Adrenal gland (tissue), 12 donors: Measurements from ENCODE around the gene POLR1D. TPM values are rescaled to one million over a fixed set of nuclear protein-coding genes. Genes with fewer than 3 reads are reported as not detected.

ENCODE experiments used
- DNase-seq, 7 donors: peaks; one replicate each; pipeline ENCODE4 v3.0.0-alpha.2; 2019 to 2020
- H3K27ac ChIP-seq, 5 donors: fragments of 200-600 bp; sonication (generic) in 4 of 5; 1 replicate in 3 of 5; 2 replicates in 2 of 5; pipeline versions ENCODE4 v1.5.1 to v1.8.0; 2016 to 2020; ENCODE audit warnings: mild to moderate bottlenecking in 1 of 5
- H3K27me3 ChIP-seq: fragments of 200-600 bp; 2 replicates; pipeline ENCODE4 v1.8.0; 2021
- H3K36me3 ChIP-seq, 2 donors: fragments of 200-600 bp; replicated peaks in 1 of 2; 1 replicate in 1 of 2; 2 replicates in 1 of 2; pipeline versions ENCODE4 v1.5.1 to v1.8.0; 2018 to 2022
- H3K4me1 ChIP-seq, 2 donors: fragments of 200-600 bp; replicated peaks in 1 of 2; 1 replicate in 1 of 2; 2 replicates in 1 of 2; pipeline versions ENCODE4 v1.5.1 to v1.8.0; 2018 to 2021
- H3K4me3 ChIP-seq, 4 donors: fragments of 200-600 bp; sonication (generic) in 3 of 4; one replicate each; pipeline ENCODE4 v1.5.1; 2016 to 2018
- H3K9me3 ChIP-seq, 3 donors: fragments of 200-600 bp; sonication (generic) in 1 of 3; replicated peaks in 1 of 3; 1 replicate in 2 of 3; 2 replicates in 1 of 3; pipeline versions ENCODE4 v1.5.1 to v1.8.0; 2016 to 2021
- POLR2A ChIP-seq, 2 donors: fragments of 450-650 bp; IDR thresholded peaks; one replicate each; pipeline ENCODE4 v1.6.1; 2017; ENCODE audit warnings: antibody characterized with exemption in 2 of 2, mild to moderate bottlenecking in 2 of 2, moderate library complexity in 1 of 2
- WGBS, 4 donors: extraction: QIAGEN DNeasy Blood & Tissue Kit in 2 of 4; methylation state at CpG; one replicate each; pipeline versions ENCODE4 v1.1.5 to v1.1.7; 2013 to 2017; 5-methylcytosine and 5-hydroxymethylcytosine counted together
- intact Hi-C, 2 donors: fragments of 100-400 bp; cut with DNase I; formaldehyde crosslinking; loops; one replicate each; pipeline versions ENCODE4 v1.14.1 to v1.15.0; 2022 to 2023
- polyA plus RNA-seq, 3 donors: library from polyadenylated mRNA; stranded (reverse); fragments of 200-250 nt in 2 of 3; fragments of 350-450 nt in 1 of 3; fragmentation: Illumina TruSeq in 1 of 3; extraction: RNeasy Lipid Tissue Mini Kit (QIAGEN cat#74804) in 1 of 3; gene quantifications; one replicate each; pipeline ENCODE4 v1.2.3, GENCODE V29; 2013 to 2014
- total RNA-seq, 9 donors: library from RNA; depleted of rRNA in 4 of 9; stranded (reverse); fragments of >200 nt in 4 of 9; fragments of 120-200 nt in 1 of 9; fragmentation: NEBNext Ultra II Directional in 1 of 9; extraction: Animal tissue kit (Norgen Biotek cat#: 25700) in 1 of 9; gene quantifications; one replicate each; pipeline versions ENCODE4 v1.1.0 to v1.2.4, GENCODE V29; 2013 to 2023
- TF ChIP-seq, protein P1 (sequence below), 6 experiments: fragments of 450-650 bp in 4 of 6; fragments of 200-600 bp in 2 of 6; sonication (generic) in 1 of 6; IDR thresholded peaks; 1 replicate in 5 of 6; 2 replicates in 1 of 6; pipeline versions ENCODE4 v1.5.1 to v1.8.0; 2016 to 2021; ENCODE audit warnings: antibody characterized with exemption in 6 of 6, mild to moderate bottlenecking in 2 of 6, moderate library complexity in 1 of 6
- donor health status: healthy with polysubstance abuse.
- donor health status: Bipolar disorder and iron deficiency.
- donor health status: DM: yes; HTN: yes; CAD: no.
- donor health status: DM: no; HTN: no; CAD: no.
- donor health status: DM: no; HTN: no; CAD: no.
- donor health status: DM: yes; HTN: yes; CAD: no.

The POLR1D gene
- total and polyA plus RNA-seq, 12 donors, result 81.5 to 369 (median 176) TPM

DNA sequence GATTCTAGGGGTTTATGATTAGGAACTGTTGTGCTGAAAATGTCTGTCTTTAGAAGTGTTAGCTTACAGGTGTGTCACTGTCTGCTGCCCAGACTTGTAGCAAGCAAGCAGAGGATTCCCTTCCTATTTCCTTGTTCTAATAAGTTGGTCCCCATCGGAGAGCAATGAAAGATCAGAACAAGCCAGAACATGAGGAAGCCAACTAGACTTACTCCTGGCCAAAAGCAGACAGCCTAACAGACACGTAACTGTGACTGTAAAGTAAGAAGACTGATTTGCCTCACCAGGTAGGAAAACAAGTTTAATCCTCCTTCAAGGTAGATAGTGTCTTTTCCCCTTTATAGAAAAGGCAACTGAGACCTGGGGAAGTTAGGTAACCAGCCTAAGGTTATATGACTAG is 12.5 kb downstream of the POLR1D start:
- H3K36me3 ChIP-seq, result no peaks in the 10 kb centered on the region
- no peaks in the 10 kb centered on the region for H3K27me3 ChIP-seq
- H3K4me3 ChIP-seq, result no peak overlapping the region
- intact Hi-C loops, result no loop called here
- DNase-seq, result no peak
- no peaks in the 10 kb centered on the region for H3K9me3 ChIP-seq
- TF ChIP-seq POLR2A (IDR thresholded peaks at IDR 0.05), result no peak
- TF ChIP-seq, protein P1, sequence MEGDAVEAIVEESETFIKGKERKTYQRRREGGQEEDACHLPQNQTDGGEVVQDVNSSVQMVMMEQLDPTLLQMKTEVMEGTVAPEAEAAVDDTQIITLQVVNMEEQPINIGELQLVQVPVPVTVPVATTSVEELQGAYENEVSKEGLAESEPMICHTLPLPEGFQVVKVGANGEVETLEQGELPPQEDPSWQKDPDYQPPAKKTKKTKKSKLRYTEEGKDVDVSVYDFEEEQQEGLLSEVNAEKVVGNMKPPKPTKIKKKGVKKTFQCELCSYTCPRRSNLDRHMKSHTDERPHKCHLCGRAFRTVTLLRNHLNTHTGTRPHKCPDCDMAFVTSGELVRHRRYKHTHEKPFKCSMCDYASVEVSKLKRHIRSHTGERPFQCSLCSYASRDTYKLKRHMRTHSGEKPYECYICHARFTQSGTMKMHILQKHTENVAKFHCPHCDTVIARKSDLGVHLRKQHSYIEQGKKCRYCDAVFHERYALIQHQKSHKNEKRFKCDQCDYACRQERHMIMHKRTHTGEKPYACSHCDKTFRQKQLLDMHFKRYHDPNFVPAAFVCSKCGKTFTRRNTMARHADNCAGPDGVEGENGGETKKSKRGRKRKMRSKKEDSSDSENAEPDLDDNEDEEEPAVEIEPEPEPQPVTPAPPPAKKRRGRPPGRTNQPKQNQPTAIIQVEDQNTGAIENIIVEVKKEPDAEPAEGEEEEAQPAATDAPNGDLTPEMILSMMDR (IDR thresholded peaks at IDR 0.05), result no peak
- WGBS, 4 donors, result 71 to 90% (median 77%) methylated on average over 2 of the region's 2 CpGs
- peak overlapping the region in 2 of 5 donors; percentile 22 to 27 for H3K27ac ChIP-seq
- peaks cover 19 to 52% of the 10 kb centered on the region in 2 donors for H3K4me1 ChIP-seq

DNA sequence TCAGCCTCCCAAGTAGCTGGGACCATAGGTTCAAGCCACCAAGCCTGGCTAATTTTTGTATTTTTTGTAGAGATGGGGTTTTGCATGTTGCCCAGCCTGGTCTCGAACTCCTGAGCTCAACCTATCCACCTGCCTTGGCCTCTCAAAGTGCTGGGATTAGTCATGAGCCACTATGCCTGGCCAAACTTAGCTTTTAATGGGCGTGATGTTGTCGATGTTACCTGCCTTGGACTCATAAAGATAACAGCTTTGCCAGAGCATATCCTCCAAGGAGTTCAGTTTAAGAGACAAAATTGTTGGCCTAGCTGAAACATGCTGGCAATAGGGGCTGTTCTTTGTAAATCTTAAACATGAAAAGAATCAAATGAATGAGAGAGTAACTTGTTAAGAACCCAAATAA is 13.1 kb downstream of the POLR1D start:
- peaks cover 25 to 52% of the 10 kb centered on the region in 2 donors for H3K4me1 ChIP-seq
- H3K27me3 ChIP-seq, result no peaks in the 10 kb centered on the region
- DNase-seq, result no peak
- peak overlapping the region in 1 of 5 donors; percentile 22 for H3K27ac ChIP-seq
- H3K36me3 ChIP-seq, result no peaks in the 10 kb centered on the region
- no peak for TF ChIP-seq POLR2A (IDR thresholded peaks at IDR 0.05)
- TF ChIP-seq, protein P1 (IDR thresholded peaks at IDR 0.05), result no peak
- H3K4me3 ChIP-seq, result no peak overlapping the region
- H3K9me3 ChIP-seq, result no peaks in the 10 kb centered on the region
- WGBS, 4 donors, result 83 to 93% (median 86%) methylated on average over 3 of the region's 3 CpGs
- intact Hi-C loops, result no loop called here

DNA sequence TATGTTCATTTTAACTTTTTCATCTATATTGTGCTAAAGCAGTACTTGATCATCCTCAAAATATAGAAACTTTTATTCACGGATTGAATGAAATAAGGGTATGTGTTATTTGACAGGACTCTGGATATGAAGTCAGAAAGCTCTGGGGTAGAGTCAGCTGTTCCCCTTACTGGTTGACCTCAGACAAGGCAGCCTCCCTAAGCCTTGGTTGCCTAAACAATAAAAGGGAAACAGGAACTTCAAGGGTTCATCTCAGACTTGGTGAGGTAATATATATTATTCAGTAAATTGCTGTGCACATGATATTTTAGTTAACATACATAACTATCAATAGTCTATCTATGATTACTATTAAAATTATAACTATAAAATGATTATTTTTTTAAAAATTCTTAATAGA is 13.6 kb downstream of the POLR1D start:
- intact Hi-C loops, result no loop called here
- 85 to 91% (median 89%) methylated on average over 1 of the region's 1 CpG for WGBS, 4 donors
- Histone ChIP-seq H3K27me3 (no peaks in the 10 kb centered on the region), H3K9me3 (no peaks in the 10 kb centered on the region), H3K4me3 (no peak overlapping the region), H3K27ac (no peak overlapping the region), H3K36me3 (no peaks in the 10 kb centered on the region), H3K4me1 (peaks cover 26 to 53% of the 10 kb centered on the region in 2 donors)
- TF ChIP-seq, protein P1 (IDR thresholded peaks at IDR 0.05), result no peak
- TF ChIP-seq POLR2A (IDR thresholded peaks at IDR 0.05), result no peak
- DNase-seq, result no peak

DNA sequence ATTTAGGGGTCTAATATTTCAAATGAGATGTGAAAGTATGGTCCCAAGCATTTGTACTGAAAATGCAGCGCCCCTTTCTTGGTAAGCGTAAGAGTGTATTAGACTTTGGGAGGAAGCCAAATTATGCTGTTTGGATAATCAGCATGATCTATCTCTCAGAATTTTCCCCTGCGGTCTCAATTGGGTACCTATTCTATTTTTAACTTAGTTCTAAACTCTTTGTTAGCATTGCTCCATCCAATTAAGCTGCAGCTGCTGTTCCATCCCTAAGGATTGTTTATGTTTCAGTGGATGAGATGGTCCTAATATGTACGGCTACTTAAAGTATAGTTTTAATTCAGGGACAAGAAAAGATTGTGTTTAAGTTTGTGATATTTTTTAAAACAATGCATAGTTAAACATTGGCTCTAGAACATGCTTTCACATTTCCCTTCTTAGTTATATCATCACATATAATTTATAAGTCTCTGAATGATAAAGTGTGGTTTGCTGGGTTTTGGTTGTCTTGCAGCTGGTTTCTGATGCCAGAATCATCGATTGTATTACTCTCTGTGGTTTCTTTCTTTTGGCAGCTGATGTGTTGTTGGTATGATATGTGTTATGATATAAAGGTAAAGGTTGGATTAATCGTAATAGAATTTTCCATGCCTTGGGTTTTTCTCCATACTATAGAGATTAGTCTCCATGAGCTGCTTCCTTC is 15.0 kb downstream of the POLR1D start:
- no peaks in the 10 kb centered on the region for H3K9me3 ChIP-seq
- no peak for DNase-seq
- peaks cover 26 to 64% of the 10 kb centered on the region in 2 donors for H3K4me1 ChIP-seq
- H3K27me3 ChIP-seq, result no peaks in the 10 kb centered on the region
- H3K27ac ChIP-seq, result no peak overlapping the region
- no peak for TF ChIP-seq POLR2A (IDR thresholded peaks at IDR 0.05)
- TF ChIP-seq, protein P1 (IDR thresholded peaks at IDR 0.05), result no peak
- intact Hi-C loops, result no loop called here
- no peak overlapping the region for H3K4me3 ChIP-seq
- H3K36me3 ChIP-seq, result no peaks in the 10 kb centered on the region
- WGBS, 4 donors, result 58 to 69% (median 62%) methylated on average over 6 of the region's 6 CpGs
